HEK293T (cell line): ENCODE data around the gene WDR3.

Experiments used
- CTCF ChIA-PET: fragments of 350-600 bp; formaldehyde crosslinking; extraction: SDS; loops from one replicate; lab custom pipeline; 2021; ENCODE audit warnings: antibody characterized with exemption, inconsistent platforms; lab: Yijun Ruan, JAX
- POLR2A ChIA-PET: fragments of 350-600 bp; formaldehyde crosslinking; extraction: SDS; loops from one replicate; lab custom pipeline; 2020; ENCODE audit warnings: antibody characterized with exemption, inconsistent platforms; lab: Yijun Ruan, JAX
- DNase-seq: peaks from one replicate; pipeline ENCODE4 v3.0.0; 2012; ENCODE audit warnings: mixed read lengths; ENCODE audit errors: extremely low spot score
- ARNT ChIP-seq: fragments of 450-650 bp; IDR thresholded peaks from 2 replicates; pipeline ENCODE4 v1.6.1; 2017; ENCODE audit warnings: mild to moderate bottlenecking
- BHLHE40 ChIP-seq: fragments of 450-650 bp; IDR thresholded peaks from 2 replicates; pipeline ENCODE4 v1.6.1; 2016; ENCODE audit warnings: mild to moderate bottlenecking, moderate library complexity, borderline replicate concordance
- CTBP1 ChIP-seq: fragments of 450-650 bp; IDR thresholded peaks from 2 replicates; pipeline ENCODE4 v1.6.1; 2016; ENCODE audit warnings: borderline replicate concordance
- ELF4 ChIP-seq: fragments of 450-650 bp; IDR thresholded peaks from 2 replicates; pipeline ENCODE4 v1.6.1; 2017; ENCODE audit warnings: antibody characterized with exemption
- FOXA1 ChIP-seq: fragments of 450-650 bp; IDR thresholded peaks from 2 replicates; pipeline ENCODE4 v1.6.1; 2016; ENCODE audit warnings: mild to moderate bottlenecking
- FOXK2 ChIP-seq: fragments of 450-650 bp; IDR thresholded peaks from 2 replicates; pipeline ENCODE4 v1.6.1; 2016; ENCODE audit warnings: mild to moderate bottlenecking
- FOXM1 ChIP-seq: fragments of 450-650 bp; IDR thresholded peaks from 2 replicates; pipeline ENCODE4 v1.6.1; 2017; ENCODE audit warnings: mild to moderate bottlenecking, borderline replicate concordance
- HDGF ChIP-seq: fragments of 450-650 bp; IDR thresholded peaks from 2 replicates; pipeline ENCODE4 v1.6.1; 2017; ENCODE audit warnings: antibody characterized with exemption, borderline replicate concordance
- L3MBTL2 ChIP-seq: fragments of 450-650 bp; conservative IDR thresholded peaks from 2 replicates; pipeline ENCODE4 v1.6.1; 2016; ENCODE audit warnings: mild to moderate bottlenecking
- LEF1 ChIP-seq: fragments of 450-650 bp; IDR thresholded peaks from 2 replicates; pipeline ENCODE4 v1.6.1; 2017; ENCODE audit warnings: mild to moderate bottlenecking, borderline replicate concordance
- NFRKB ChIP-seq: fragments of 450-650 bp; IDR thresholded peaks from 2 replicates; pipeline ENCODE4 v1.6.1; 2016; ENCODE audit warnings: mild to moderate bottlenecking, moderate library complexity
- PKNOX1 ChIP-seq: fragments of 450-650 bp; IDR thresholded peaks from 2 replicates; pipeline ENCODE4 v1.6.1; 2016
- SP1 ChIP-seq: fragments of 450-650 bp; IDR thresholded peaks from 2 replicates; pipeline ENCODE4 v1.6.1; 2017
- SUZ12 ChIP-seq: fragments of 450-650 bp; IDR thresholded peaks from 2 replicates; pipeline ENCODE4 v1.6.1; 2016; ENCODE audit warnings: mild to moderate bottlenecking
- TARDBP ChIP-seq: fragments of 450-650 bp; IDR thresholded peaks from 2 replicates; pipeline ENCODE4 v1.6.1; 2016
- ZNF384 ChIP-seq: fragments of 450-650 bp; IDR thresholded peaks from 2 replicates; pipeline ENCODE4 v1.6.1; 2016

The WDR3 gene

GRCh38 chr1:117929343-117930172, at the start of gene WDR3, which contains the start of gene GDAP2:
Gene WDR3 (plus strand): TSS chr1:117929739. CDS start chr1:117933320, 3,581 bp downstream.
Gene GDAP2 (minus strand): TSS chr1:117929621. CDS start chr1:117920357, 9,264 bp downstream.
- peak; percentile 96 for DNase-seq
- POLR2A ChIA-PET: interaction anchor here (0.7 to 2.0 kb wide), 10 partner anchors 10 to 323 kb away, joined by 3 to 8 read pairs (median 4); no protein-coding TSS in a partner anchor
- CTCF ChIA-PET: interaction anchor here (0.7 kb wide), 1 partner anchor 13 kb away, joined by 3 read pairs; no protein-coding TSS in a partner anchor

DNA sequence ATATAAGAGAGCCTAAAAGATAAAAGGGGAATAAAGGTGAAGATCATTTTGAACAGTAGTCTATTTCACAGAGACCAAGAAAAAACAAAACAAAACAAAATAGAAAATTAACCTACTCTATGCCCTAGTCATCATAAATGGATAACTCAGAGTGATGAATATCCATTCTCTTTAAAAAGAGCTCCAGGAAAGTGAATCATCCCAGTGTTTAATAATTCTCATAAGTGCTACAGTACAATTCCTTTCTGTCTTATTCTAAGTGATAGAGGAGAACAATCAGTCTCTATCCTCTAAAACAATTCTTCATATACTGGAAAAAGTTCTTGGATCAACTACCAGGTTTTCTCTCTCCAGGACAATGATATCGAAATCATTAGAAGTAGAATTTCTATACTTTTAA, 45.9 kb upstream of the WDR3 start:
- no peak for DNase-seq
- TF ChIP-seq HDGF: no peak
- TF ChIP-seq ELF4: no peak
- no peak for TF ChIP-seq TARDBP
- TF ChIP-seq PKNOX1: no peak
- no peak for TF ChIP-seq CTBP1
- TF ChIP-seq NFRKB: no peak
- TF ChIP-seq FOXM1: no peak
- no peak for TF ChIP-seq SUZ12
- no peak for TF ChIP-seq L3MBTL2
- no peak for TF ChIP-seq ZNF384
- TF ChIP-seq FOXA1: no peak
- TF ChIP-seq SP1: no peak
- TF ChIP-seq LEF1: no peak
- TF ChIP-seq BHLHE40: no peak
- no peak for TF ChIP-seq ARNT
- no peak for TF ChIP-seq FOXK2
- ChIA-PET POLR2A (no interaction called here), CTCF (no interaction called here)

More at GRCh38 chr1:117929343-117930172, at the start of gene WDR3, which contains the start of gene GDAP2:
- TF ChIP-seq TARDBP (no peak), CTBP1 (no peak), ELF4 (peak; percentile 88), FOXM1 (no peak), ZNF384 (no peak), FOXA1 (no peak), SP1 (no peak), ARNT (no peak), NFRKB (no peak), BHLHE40 (no peak), L3MBTL2 (peak; percentile 39; the same call in 1 of the 2 replicates), PKNOX1 (no peak), FOXK2 (no peak), HDGF (no peak)

GRCh38 chr1:117886101-117886795, 43.3 kb upstream of the WDR3 start:
- ChIA-PET CTCF (no interaction called here), POLR2A (no interaction called here)
- no peak for DNase-seq
- TF ChIP-seq SUZ12 (no peak), BHLHE40 (no peak), L3MBTL2 (no peak), FOXK2 (no peak), ELF4 (no peak), ZNF384 (no peak), TARDBP (no peak), CTBP1 (no peak), LEF1 (no peak)

DNA sequence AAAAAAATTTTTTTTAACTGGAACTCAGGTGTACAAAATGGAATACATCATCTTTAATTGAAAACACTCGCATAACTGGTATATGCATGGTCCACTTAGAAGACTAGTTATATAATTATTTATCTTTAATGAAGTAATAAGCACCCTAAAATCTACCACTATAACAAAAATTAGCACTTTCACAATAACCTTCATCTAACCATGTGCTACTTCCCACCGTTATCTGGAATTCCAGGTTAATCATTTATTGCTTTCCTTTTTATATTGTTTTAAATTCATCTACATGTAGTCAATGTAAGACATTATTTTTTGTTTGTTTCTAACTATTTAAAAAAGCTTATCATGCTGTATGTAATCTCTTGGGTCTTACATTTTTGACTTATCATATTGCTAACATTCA, 39.1 kb upstream of the WDR3 start:
- POLR2A ChIA-PET: no interaction called here
- no peak for DNase-seq
- TF ChIP-seq BHLHE40 (no peak), TARDBP (no peak), LEF1 (no peak), FOXK2 (no peak), ZNF384 (no peak), CTBP1 (no peak), SP1 (no peak), NFRKB (no peak), ARNT (no peak), HDGF (no peak), FOXA1 (no peak), ELF4 (no peak), PKNOX1 (no peak), L3MBTL2 (no peak), FOXM1 (no peak), SUZ12 (no peak)
- CTCF ChIA-PET: no interaction called here

- CTCF ChIA-PET: no interaction called here
- TF ChIP-seq CTBP1 (no peak), NFRKB (no peak), FOXM1 (no peak), FOXK2 (no peak), ZNF384 (no peak), HDGF (no peak), FOXA1 (no peak), L3MBTL2 (no peak), ELF4 (no peak), SUZ12 (no peak), PKNOX1 (no peak), ARNT (no peak), LEF1 (no peak), BHLHE40 (no peak), TARDBP (no peak), SP1 (no peak)
- POLR2A ChIA-PET: no interaction called here
- no peak for DNase-seq
Observed at GRCh38 chr1:117892512-117892911, 37.0 kb upstream of the WDR3 start.
